ENCODE data around the gene WT1. TPM values are rescaled to one million over a fixed set of nuclear protein-coding genes. Genes with fewer than 3 reads are reported as not detected.

Gene WT1
- total and polyA plus RNA-seq, 4 donors: 0.05 to 0.06 TPM; not detected in 2

- WGBS: 81% methylated on average over 1 of the region's 1 CpG
- no peak for DNase-seq (ENCODE audit: low spot score)
- H3K4me3 ChIP-seq (ENCODE audit: low read depth in 1 of 3, low read length in 3 of 3): no peak overlapping the region
- no peaks in the 10 kb centered on the region for H3K27me3 ChIP-seq (ENCODE audit: control insufficient read depth in 4 of 4, insufficient read depth in 4 of 4, low read length in 3 of 4)
- no peaks in the 10 kb centered on the region for H3K36me3 ChIP-seq (ENCODE audit: control insufficient read depth in 4 of 4, insufficient read depth in 3 of 4, low read depth in 1 of 4, low read length in 3 of 4)
- no peak for TF ChIP-seq REST (IDR thresholded peaks at IDR 0.05)
- TF ChIP-seq FOXA2 (IDR thresholded peaks at IDR 0.05): no peak
- TF ChIP-seq MAX (IDR thresholded peaks at IDR 0.05): no peak
- no peak for TF ChIP-seq JUND (IDR thresholded peaks at IDR 0.05)
- TF ChIP-seq, protein P1, sequence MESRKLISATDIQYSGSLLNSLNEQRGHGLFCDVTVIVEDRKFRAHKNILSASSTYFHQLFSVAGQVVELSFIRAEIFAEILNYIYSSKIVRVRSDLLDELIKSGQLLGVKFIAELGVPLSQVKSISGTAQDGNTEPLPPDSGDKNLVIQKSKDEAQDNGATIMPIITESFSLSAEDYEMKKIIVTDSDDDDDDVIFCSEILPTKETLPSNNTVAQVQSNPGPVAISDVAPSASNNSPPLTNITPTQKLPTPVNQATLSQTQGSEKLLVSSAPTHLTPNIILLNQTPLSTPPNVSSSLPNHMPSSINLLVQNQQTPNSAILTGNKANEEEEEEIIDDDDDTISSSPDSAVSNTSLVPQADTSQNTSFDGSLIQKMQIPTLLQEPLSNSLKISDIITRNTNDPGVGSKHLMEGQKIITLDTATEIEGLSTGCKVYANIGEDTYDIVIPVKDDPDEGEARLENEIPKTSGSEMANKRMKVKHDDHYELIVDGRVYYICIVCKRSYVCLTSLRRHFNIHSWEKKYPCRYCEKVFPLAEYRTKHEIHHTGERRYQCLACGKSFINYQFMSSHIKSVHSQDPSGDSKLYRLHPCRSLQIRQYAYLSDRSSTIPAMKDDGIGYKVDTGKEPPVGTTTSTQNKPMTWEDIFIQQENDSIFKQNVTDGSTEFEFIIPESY (IDR thresholded peaks at IDR 0.05): no peak
- TF ChIP-seq YY1 (IDR thresholded peaks at IDR 0.05): no peak
- TF ChIP-seq, protein P2, sequence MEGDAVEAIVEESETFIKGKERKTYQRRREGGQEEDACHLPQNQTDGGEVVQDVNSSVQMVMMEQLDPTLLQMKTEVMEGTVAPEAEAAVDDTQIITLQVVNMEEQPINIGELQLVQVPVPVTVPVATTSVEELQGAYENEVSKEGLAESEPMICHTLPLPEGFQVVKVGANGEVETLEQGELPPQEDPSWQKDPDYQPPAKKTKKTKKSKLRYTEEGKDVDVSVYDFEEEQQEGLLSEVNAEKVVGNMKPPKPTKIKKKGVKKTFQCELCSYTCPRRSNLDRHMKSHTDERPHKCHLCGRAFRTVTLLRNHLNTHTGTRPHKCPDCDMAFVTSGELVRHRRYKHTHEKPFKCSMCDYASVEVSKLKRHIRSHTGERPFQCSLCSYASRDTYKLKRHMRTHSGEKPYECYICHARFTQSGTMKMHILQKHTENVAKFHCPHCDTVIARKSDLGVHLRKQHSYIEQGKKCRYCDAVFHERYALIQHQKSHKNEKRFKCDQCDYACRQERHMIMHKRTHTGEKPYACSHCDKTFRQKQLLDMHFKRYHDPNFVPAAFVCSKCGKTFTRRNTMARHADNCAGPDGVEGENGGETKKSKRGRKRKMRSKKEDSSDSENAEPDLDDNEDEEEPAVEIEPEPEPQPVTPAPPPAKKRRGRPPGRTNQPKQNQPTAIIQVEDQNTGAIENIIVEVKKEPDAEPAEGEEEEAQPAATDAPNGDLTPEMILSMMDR (IDR thresholded peaks at IDR 0.05; ENCODE audit: low read depth, low read length, missing input control): no peak
- no peak for TF ChIP-seq RAD21 (IDR thresholded peaks at IDR 0.05)
- no peak for TF ChIP-seq TAF1 (conservative IDR thresholded peaks at IDR 0.05)
- TF ChIP-seq GABPA (IDR thresholded peaks at IDR 0.05 in 1 of 2, conservative IDR thresholded peaks at IDR 0.05 in 1 of 2): no peak
- TF ChIP-seq EGR1 (IDR thresholded peaks at IDR 0.05; ENCODE audit: low read depth in 2 of 2): no peak
- TF ChIP-seq HNF4A (conservative IDR thresholded peaks at IDR 0.05): no peak
- no peak for TF ChIP-seq NR2F2 (IDR thresholded peaks at IDR 0.05)
- no peak for TF ChIP-seq RXRA (IDR thresholded peaks at IDR 0.05)
- no peaks in the 10 kb centered on the region for H3K4me1 ChIP-seq (ENCODE audit: control insufficient read depth in 4 of 4, insufficient read depth in 4 of 4, low read length in 3 of 4)
- H3K9ac ChIP-seq (ENCODE audit: low read depth in 1 of 2, low read length in 2 of 2): no peak overlapping the region
- H3K27ac ChIP-seq (ENCODE audit: low read depth in 1 of 2, low read length in 2 of 2): no peak overlapping the region
- H3K9me3 ChIP-seq (ENCODE audit: control insufficient read depth in 4 of 4, low read length in 3 of 4): no peaks in the 10 kb centered on the region
These were observed 86.8 kb downstream of the WT1 start for GRCh38 chr11:32348502-32348901.

DNA sequence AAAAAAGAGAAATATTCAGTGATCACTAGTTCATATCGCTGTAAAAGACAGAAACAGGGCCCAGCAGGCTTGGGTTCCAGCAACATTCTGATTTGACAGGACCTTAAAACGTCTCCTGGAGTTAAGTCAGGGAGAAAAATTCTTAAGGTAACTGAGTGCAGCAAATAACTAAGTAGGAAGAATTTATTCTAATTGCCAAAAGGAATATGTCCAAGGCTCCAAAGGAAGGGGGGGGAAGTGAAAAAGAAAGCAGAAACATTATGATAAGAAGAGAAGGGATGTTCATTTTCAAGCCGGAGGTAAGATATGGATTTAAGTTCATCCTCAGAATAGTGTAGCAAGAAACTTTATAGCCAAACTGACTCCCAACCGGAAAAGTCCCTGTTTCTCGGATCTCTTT lies 90.4 kb downstream of the WT1 start:
- TF ChIP-seq RAD21 (IDR thresholded peaks at IDR 0.05): no peak
- TF ChIP-seq, protein P1 (IDR thresholded peaks at IDR 0.05): no peak
- no peak for TF ChIP-seq NR2F2 (IDR thresholded peaks at IDR 0.05)
- TF ChIP-seq FOXA1 (IDR thresholded peaks at IDR 0.05): no peak
- TF ChIP-seq GABPA (IDR thresholded peaks at IDR 0.05 in 1 of 2, conservative IDR thresholded peaks at IDR 0.05 in 1 of 2): no peak

More for the DNA sequence above, 90.4 kb downstream of the WT1 start:
- Histone ChIP-seq H3K27me3 (ENCODE audit: control insufficient read depth in 4 of 4, insufficient read depth in 4 of 4, low read length in 3 of 4) (no peaks in the 10 kb centered on the region), H3K36me3 (ENCODE audit: control insufficient read depth in 4 of 4, insufficient read depth in 3 of 4, low read depth in 1 of 4, low read length in 3 of 4) (no peaks in the 10 kb centered on the region), H3K9me3 (ENCODE audit: control insufficient read depth in 4 of 4, low read length in 3 of 4) (no peaks in the 10 kb centered on the region), H3K27ac (ENCODE audit: low read depth in 1 of 2, low read length in 2 of 2) (no peak overlapping the region), H3K9ac (ENCODE audit: low read depth in 1 of 2, low read length in 2 of 2) (no peak overlapping the region), H3K4me3 (ENCODE audit: low read depth in 1 of 3, low read length in 3 of 3) (no peak overlapping the region), H3K4me1 (ENCODE audit: control insufficient read depth in 4 of 4, insufficient read depth in 4 of 4, low read length in 3 of 4) (no peaks in the 10 kb centered on the region)
- WGBS: 75% methylated on average over 5 of the region's 5 CpGs
- DNase-seq (ENCODE audit: low spot score): no peak

Measured in liver (tissue), 9 donors.